ENCODE measurements around the gene POLR2J.
"Not testable (repeated sequence)": the region's sequence is repeated elsewhere in the genome, so short reads cannot be mapped to it uniquely, and the experiment has no call there.

GRCh38 chr7:102527182-102527581 lies 48.5 kb upstream of the POLR2J start:
- not testable (repeated sequence) for TF ChIP-seq CTCF (optimal IDR thresholded peaks at IDR 0.05 in 1 of 3, IDR thresholded peaks at IDR 0.05 in 1 of 3, conservative IDR thresholded peaks at IDR 0.05 in 1 of 3; ENCODE audit: extremely low read depth in 1 of 3, insufficient read depth in 2 of 3, low read length in 3 of 3); EZH2 (IDR thresholded peaks at IDR 0.05; ENCODE audit: low read length)
